GM04504 (cell line): ENCODE measurements around the gene TYRO3.

Experiments
- DNase-seq: peaks from one replicate; pipeline ENCODE4 v3.0.0-alpha.2; 2012; ENCODE audit warnings: low read depth

Gene TYRO3

GRCh38 chr15:41558400-41559238 lies at the start of gene TYRO3:
Gene TYRO3, plus strand, starts transcription at chr15:41559212. Its CDS starts 46 bp downstream, at chr15:41559258.
- no peak for DNase-seq

GRCh38 chr15:41510728-41511127 lies 48.3 kb upstream of the TYRO3 start:
- DNase-seq: no peak

- DNase-seq: no peak
Measured at GRCh38 chr15:41511331-41511898, 47.6 kb upstream of the TYRO3 start.

- DNase-seq: no peak
Measured at GRCh38 chr15:41511899-41512369, 47.1 kb upstream of the TYRO3 start.

GRCh38 chr15:41512512-41512939 lies 46.5 kb upstream of the TYRO3 start:
- no peak for DNase-seq

- DNase-seq: no peak
Measured at GRCh38 chr15:41512940-41513505, 46.0 kb upstream of the TYRO3 start.

GRCh38 chr15:41513506-41514227 lies 45.3 kb upstream of the TYRO3 start, which contains the start of gene LTK:
Gene LTK, minus strand, starts transcription at chr15:41513827. Its CDS starts 118 bp downstream, at chr15:41513709.
- DNase-seq: no peak

- DNase-seq: no peak
Measured at GRCh38 chr15:41517895-41518449, 41.0 kb upstream of the TYRO3 start.

GRCh38 chr15:41520636-41521035 lies 38.4 kb upstream of the TYRO3 start:
- DNase-seq: no peak

GRCh38 chr15:41521614-41522013 lies 37.4 kb upstream of the TYRO3 start:
- DNase-seq: no peak

- no peak for DNase-seq
Measured at GRCh38 chr15:41523097-41523496, 35.9 kb upstream of the TYRO3 start.

GRCh38 chr15:41530363-41530956 lies 28.6 kb upstream of the TYRO3 start:
- DNase-seq: no peak

- no peak for DNase-seq
Measured at GRCh38 chr15:41535544-41535943, 23.5 kb upstream of the TYRO3 start.

GRCh38 chr15:41536866-41537265 lies 22.1 kb upstream of the TYRO3 start:
- no peak for DNase-seq

GRCh38 chr15:41543521-41543870 lies 15.5 kb upstream of the TYRO3 start:
- DNase-seq: no peak

- peak; percentile 27 for DNase-seq
Measured at GRCh38 chr15:41544650-41545015, 14.4 kb upstream of the TYRO3 start.

GRCh38 chr15:41545218-41545617 lies 13.8 kb upstream of the TYRO3 start:
- no peak for DNase-seq

GRCh38 chr15:41546851-41547786 lies 11.9 kb upstream of the TYRO3 start:
- peak; percentile 38 for DNase-seq

- DNase-seq: no peak
Measured at GRCh38 chr15:41550066-41550775, 8.8 kb upstream of the TYRO3 start.

- DNase-seq: no peak
Measured at GRCh38 chr15:41553731-41554130, 5.3 kb upstream of the TYRO3 start.
